Fibroblast of lung (primary cell): ENCODE results near the gene TPX2. TPM values are rescaled to one million over a fixed set of nuclear protein-coding genes. Genes with fewer than 3 reads are reported as not detected.
"Not testable (repeated sequence)": the region's sequence is repeated elsewhere in the genome, so short reads cannot be mapped to it uniquely, and the experiment has no call there.

ENCODE experiments used
- DNase-seq, 2 donors: peaks; one replicate each; pipeline versions ENCODE4 v3.0.0 to v3.0.0-alpha.2; 2010; ENCODE audit warnings: low read depth in 2 of 2
- H2AFZ ChIP-seq: 2 replicates; pipeline ENCODE4 v1.5.1; 2012; ENCODE audit warnings: low read length, control low read depth, inconsistent platforms
- H3K27ac ChIP-seq: 2 replicates; pipeline ENCODE4 v1.5.1; 2011; ENCODE audit warnings: low read length, control low read depth; ENCODE audit not compliant: insufficient read depth
- H3K27me3 ChIP-seq: 2 replicates; pipeline ENCODE4 v1.5.1; 2011; ENCODE audit warnings: mild to moderate bottlenecking, low read length; ENCODE audit not compliant: control insufficient read depth, insufficient read depth
- H3K36me3 ChIP-seq: 2 replicates; pipeline ENCODE4 v1.5.1; 2011; ENCODE audit warnings: low read length; ENCODE audit not compliant: control insufficient read depth, insufficient read depth
- H3K4me1 ChIP-seq: 2 replicates; pipeline ENCODE4 v1.5.1; 2011; ENCODE audit warnings: low read length; ENCODE audit not compliant: control insufficient read depth, insufficient read depth; ENCODE audit errors: extremely low read depth
- H3K4me2 ChIP-seq: 2 replicates; pipeline ENCODE4 v1.5.1; 2011; ENCODE audit warnings: low read length, control low read depth; ENCODE audit not compliant: insufficient read depth; ENCODE audit errors: extremely low read depth
- H3K4me3 ChIP-seq, 4 experiments: fragments of 200-600 bp in 1 of 4; sonication (generic) in 1 of 4; replicated peaks in 1 of 4; 2 replicates each; pipeline ENCODE4 v1.5.1; 2011 to 2016; ENCODE audit warnings: low read length in 4 of 4, low read depth in 3 of 4, mild to moderate bottlenecking in 3 of 4, control low read depth in 2 of 4, inconsistent platforms in 1 of 4, mixed read lengths in 1 of 4; ENCODE audit not compliant: insufficient read depth in 1 of 4; ENCODE audit errors: control extremely low read depth in 1 of 4
- H3K79me2 ChIP-seq: 2 replicates; pipeline ENCODE4 v1.5.1; 2012; ENCODE audit warnings: mild to moderate bottlenecking, low read length, inconsistent platforms; ENCODE audit not compliant: control insufficient read depth, insufficient read depth
- H3K9ac ChIP-seq: 2 replicates; pipeline ENCODE4 v1.5.1; 2011; ENCODE audit warnings: mild to moderate bottlenecking, low read length, control low read depth; ENCODE audit not compliant: insufficient read depth
- H3K9me3 ChIP-seq: 2 replicates; pipeline ENCODE4 v1.5.1; 2012; ENCODE audit warnings: low read depth, low read length; ENCODE audit not compliant: control insufficient read depth, insufficient read depth
- H4K20me1 ChIP-seq: 2 replicates; pipeline ENCODE4 v1.5.1; 2011; ENCODE audit warnings: low read length; ENCODE audit not compliant: control insufficient read depth, insufficient read depth; ENCODE audit errors: extremely low read depth
- CTCF ChIP-seq, 2 donors: IDR thresholded peaks in 1 of 2; conservative IDR thresholded peaks in 1 of 2; 1 replicate in 1 of 2; 2 replicates in 1 of 2; pipeline ENCODE4 v1.5.1; 2011 to 2012; ENCODE audit warnings: low read length in 2 of 2, control low read depth in 1 of 2, inconsistent platforms in 1 of 2, low read depth in 1 of 2, mild to moderate bottlenecking in 1 of 2
- EZH2 ChIP-seq: IDR thresholded peaks from 2 replicates; pipeline ENCODE4 v1.5.1; 2012; ENCODE audit warnings: low read length, control low read depth, mild to moderate bottlenecking; ENCODE audit errors: missing control alignments
- polyA plus RNA-seq, 2 donors: library from polyadenylated mRNA; depleted of rRNA in 1 of 2; stranded (reverse) in 1 of 2; unstranded in 1 of 2; fragments of >200 nt; gene quantifications; 2 replicates each; pipeline ENCODE4 v1.2.1, GENCODE V29; 2011 to 2012; ENCODE audit warnings: missing spikeins in 1 of 2
- total RNA-seq: library from RNA; depleted of rRNA; stranded (reverse); fragments of >200 nt; gene quantifications from 2 replicates; pipeline ENCODE4 v1.2.1, GENCODE V29; 2014

Gene TPX2
- total and polyA plus RNA-seq, 2 donors (not counting 1 experiment from before 2014, with no cell fraction given), result 19.9 to 21.0 TPM

DNA sequence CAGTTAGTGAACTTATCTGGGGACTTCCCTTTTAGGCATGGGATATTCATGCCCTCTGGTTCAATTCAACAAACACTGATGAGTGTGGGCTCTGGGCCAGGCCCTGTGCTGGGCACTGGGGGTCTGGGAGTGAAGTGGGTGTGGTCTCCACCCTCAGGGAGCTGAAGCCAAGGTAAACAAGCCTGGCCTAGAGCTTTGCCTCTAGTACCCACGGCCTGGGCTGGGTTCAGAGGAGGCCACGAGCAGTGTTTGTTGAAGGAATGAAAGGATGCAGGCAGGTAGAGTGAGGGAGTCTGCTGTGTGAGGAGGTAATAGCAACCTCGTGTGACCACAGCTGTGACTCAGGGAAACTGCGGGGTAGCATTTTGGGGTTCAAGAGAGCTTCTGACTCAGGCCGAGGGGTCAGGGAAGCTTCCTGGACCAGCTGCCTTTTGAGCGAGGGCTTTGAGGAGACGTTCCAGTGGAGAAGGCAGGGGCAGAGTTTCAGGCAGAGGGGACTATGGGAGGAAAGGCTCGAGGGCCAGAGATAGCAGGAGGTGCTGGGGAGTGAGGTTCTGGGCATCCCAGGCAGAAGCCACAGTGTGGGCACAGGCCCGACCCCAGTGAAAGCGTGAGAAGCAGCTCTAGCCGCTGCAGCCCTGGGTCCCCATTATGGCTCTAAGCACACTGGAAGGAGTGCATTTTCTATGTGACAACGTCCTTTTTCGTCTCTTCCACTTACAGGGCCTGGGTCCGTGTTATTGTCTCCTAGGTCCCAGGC lies 85.6 kb downstream of the TPX2 start:
- H3K4me2 ChIP-seq, result no peak overlapping the region
- no peaks in the 10 kb centered on the region for H3K36me3 ChIP-seq
- no peaks in the 10 kb centered on the region for H3K79me2 ChIP-seq
- no peak overlapping the region for H2AFZ ChIP-seq
- no peak overlapping the region for H3K4me3 ChIP-seq
- H3K9ac ChIP-seq, result no peak overlapping the region
- no peaks in the 10 kb centered on the region for H3K4me1 ChIP-seq
- H4K20me1 ChIP-seq, result no peaks in the 10 kb centered on the region
- H3K9me3 ChIP-seq, result no peaks in the 10 kb centered on the region
- no peak overlapping the region for H3K27ac ChIP-seq
- DNase-seq, result no peak
- H3K27me3 ChIP-seq, result no peaks in the 10 kb centered on the region
- TF ChIP-seq EZH2 (no peak), CTCF (conservative IDR thresholded peaks at IDR 0.05 in 1 of 2, IDR thresholded peaks at IDR 0.05 in 1 of 2; ENCODE audit: low read depth in 1 of 2, low read length in 2 of 2) (no peak)

GRCh38 chr20:31826074-31826473 lies 87.0 kb downstream of the TPX2 start:
- no peaks in the 10 kb centered on the region for H3K79me2 ChIP-seq
- H3K4me3 ChIP-seq, result no peak overlapping the region
- no peak overlapping the region for H3K27ac ChIP-seq
- no peaks in the 10 kb centered on the region for H4K20me1 ChIP-seq
- no peaks in the 10 kb centered on the region for H3K27me3 ChIP-seq
- H3K9ac ChIP-seq, result no peak overlapping the region
- no peaks in the 10 kb centered on the region for H3K4me1 ChIP-seq
- H3K9me3 ChIP-seq, result no peaks in the 10 kb centered on the region
- TF ChIP-seq CTCF (conservative IDR thresholded peaks at IDR 0.05 in 1 of 2, IDR thresholded peaks at IDR 0.05 in 1 of 2; ENCODE audit: low read depth in 1 of 2, low read length in 2 of 2) (no peak), EZH2 (no peak)
- no peak for DNase-seq
- H3K36me3 ChIP-seq, result no peaks in the 10 kb centered on the region
- no peak overlapping the region for H3K4me2 ChIP-seq
- H2AFZ ChIP-seq, result no peak overlapping the region

- no peak for DNase-seq
- H3K27ac ChIP-seq, result no peak overlapping the region
- no peaks in the 10 kb centered on the region for H3K79me2 ChIP-seq
- no peaks in the 10 kb centered on the region for H4K20me1 ChIP-seq
- TF ChIP-seq EZH2, result no peak
- no peak for TF ChIP-seq CTCF (conservative IDR thresholded peaks at IDR 0.05 in 1 of 2, IDR thresholded peaks at IDR 0.05 in 1 of 2; ENCODE audit: low read depth in 1 of 2, low read length in 2 of 2)
- no peak overlapping the region for H3K4me2 ChIP-seq
- no peaks in the 10 kb centered on the region for H3K27me3 ChIP-seq
- H3K4me1 ChIP-seq, result no peaks in the 10 kb centered on the region
- no peak overlapping the region for H2AFZ ChIP-seq
- H3K36me3 ChIP-seq, result no peaks in the 10 kb centered on the region
- no peaks in the 10 kb centered on the region for H3K9me3 ChIP-seq
- H3K9ac ChIP-seq, result no peak overlapping the region
- H3K4me3 ChIP-seq, result no peak overlapping the region
These were observed 88.0 kb downstream of the TPX2 start for GRCh38 chr20:31827059-31827458.

DNA sequence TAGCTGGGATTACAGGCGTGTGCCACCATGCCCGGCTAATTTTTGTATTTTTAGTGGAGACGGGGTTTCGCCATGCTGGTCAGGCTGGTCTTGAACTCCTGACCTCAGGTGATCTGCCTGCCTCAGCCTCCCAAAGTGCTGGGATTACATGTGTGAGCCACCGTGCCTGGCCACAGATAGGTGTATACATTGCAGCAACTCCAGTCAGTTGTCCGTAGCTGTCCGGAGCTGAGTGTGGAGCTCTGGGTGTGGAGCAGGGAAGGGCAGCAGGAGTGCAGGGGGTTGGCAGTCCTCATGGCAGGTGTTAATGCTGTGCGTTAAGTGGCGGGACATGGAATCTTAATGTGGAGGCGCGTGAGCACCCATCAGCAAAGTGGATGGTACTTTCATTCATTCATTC lies 88.9 kb downstream of the TPX2 start:
- not testable (repeated sequence) for H3K4me3 ChIP-seq, H3K9ac ChIP-seq, H3K4me2 ChIP-seq, H3K4me1 ChIP-seq, H2AFZ ChIP-seq, H3K9me3 ChIP-seq, H3K79me2 ChIP-seq, H3K27me3 ChIP-seq, H3K36me3 ChIP-seq, H4K20me1 ChIP-seq, DNase-seq, H3K27ac ChIP-seq
